Activated naive CD4-positive, alpha-beta T cell treated with anti-CD3 and anti-CD28 coated beads, Interleukin-2, amount 10 ng/mL, durations not matched to agents 7 days and 5 days (primary cell): Measurements from ENCODE around the gene GRAP.

Source experiments
- CTCF ChIA-PET: fragments of 350-600 bp; sonication (Branson Sonifier 250); formaldehyde crosslinking; loops from one replicate; lab custom pipeline; 2021; ENCODE audit warnings: antibody characterized with exemption; lab: Charles Lee
- DNase-seq: peaks from one replicate; pipeline ENCODE4 v3.0.0-alpha.2; 2020
- H3K27ac Mint-ChIP-seq: one replicate; pipeline ENCODE4 v1.8.0; 2021; ENCODE audit warnings: mild to moderate bottlenecking, moderate library complexity, mixed read lengths
- H3K27me3 Mint-ChIP-seq: one replicate; pipeline ENCODE4 v1.8.0; 2021; ENCODE audit warnings: mild to moderate bottlenecking, mixed read lengths
- H3K36me3 Mint-ChIP-seq: one replicate; pipeline ENCODE4 v1.8.0; 2021; ENCODE audit warnings: mixed read lengths
- H3K4me1 Mint-ChIP-seq: one replicate; pipeline ENCODE4 v1.8.0; 2021; ENCODE audit warnings: mixed read lengths
- H3K4me3 Mint-ChIP-seq: one replicate; pipeline ENCODE4 v1.8.0; 2021; ENCODE audit warnings: mild to moderate bottlenecking, moderate library complexity, mixed read lengths
- H3K9me3 Mint-ChIP-seq: one replicate; pipeline ENCODE4 v1.8.0; 2021; ENCODE audit warnings: mixed read lengths

GRAP gene

DNA sequence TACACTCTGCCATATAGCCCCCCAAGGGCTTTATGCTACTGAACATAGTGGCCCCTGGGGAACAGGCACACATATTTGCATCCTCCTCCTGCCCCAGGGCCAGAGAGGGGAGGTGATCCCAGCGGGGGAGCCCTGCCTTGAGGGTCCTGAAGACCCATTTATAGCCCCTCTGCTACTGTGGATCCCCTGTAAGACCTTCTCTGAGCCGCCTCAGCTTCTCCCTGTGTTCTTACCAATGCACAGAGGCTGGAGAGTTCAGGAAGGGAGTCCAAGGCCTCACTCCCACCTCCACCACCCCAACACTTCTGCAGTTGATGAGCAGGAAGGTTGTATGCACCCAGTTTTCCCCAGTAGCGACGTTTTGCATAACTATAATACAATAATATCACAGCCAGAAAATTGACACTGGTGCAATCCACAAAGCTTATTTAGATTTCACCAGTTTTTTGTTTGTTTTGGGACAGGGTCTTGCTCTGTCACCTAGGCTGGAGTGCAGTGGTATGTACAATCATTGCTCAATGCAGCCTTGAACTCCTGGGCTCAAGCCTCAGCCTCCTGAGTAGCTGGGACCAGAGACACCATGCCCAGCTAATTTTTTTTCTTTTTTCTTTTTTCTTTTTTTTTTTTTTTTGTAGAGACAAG is 40.8 kb downstream of the GRAP start:
- H3K4me1 Mint-ChIP-seq = peaks cover 36% of the 10 kb centered on the region
- H3K27ac Mint-ChIP-seq = peak overlapping the region; percentile 6
- H3K36me3 Mint-ChIP-seq = no peaks in the 10 kb centered on the region
- no peak for DNase-seq
- H3K27me3 Mint-ChIP-seq = peaks cover 41% of the 10 kb centered on the region
- peak overlapping the region; percentile 56 for H3K4me3 Mint-ChIP-seq
- CTCF ChIA-PET = no interaction called here
- no peaks in the 10 kb centered on the region for H3K9me3 Mint-ChIP-seq

DNA sequence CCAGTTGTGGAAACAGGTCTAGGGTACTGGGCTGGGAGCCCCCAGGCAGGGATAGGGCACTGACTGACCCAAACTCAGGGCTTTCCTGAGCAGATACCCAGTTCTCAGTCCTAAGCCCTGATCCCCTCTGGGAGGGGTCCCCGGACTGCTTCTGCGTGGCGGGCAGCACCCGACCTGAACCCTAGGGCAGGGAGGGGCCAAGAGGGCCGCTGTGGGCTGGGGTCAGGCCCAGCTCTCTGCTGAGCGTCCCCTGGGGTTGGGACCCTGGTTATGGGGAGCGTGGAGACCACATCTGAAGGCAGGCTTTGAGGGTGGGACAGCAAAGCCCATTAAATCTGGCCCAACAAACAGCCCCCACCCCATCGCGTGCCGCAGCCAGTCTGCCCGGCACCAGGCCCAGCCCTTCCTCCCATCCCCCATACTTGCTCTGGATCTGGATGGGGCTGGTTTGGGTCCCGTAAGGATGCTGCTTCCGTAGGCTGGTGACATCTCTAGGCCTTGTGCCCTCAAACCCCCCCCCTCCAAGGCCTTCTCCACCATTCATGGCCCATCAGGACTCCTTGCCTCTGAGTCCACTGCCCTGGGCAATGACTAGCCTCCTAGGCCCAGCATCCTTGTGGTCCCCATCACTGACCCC is 41.5 kb downstream of the GRAP start:
- peaks cover 36% of the 10 kb centered on the region for H3K4me1 Mint-ChIP-seq
- CTCF ChIA-PET = interaction anchor here (1.2 kb wide), 1 partner anchor 146 kb away, joined by 3 read pairs; no protein-coding TSS in a partner anchor
- no peak for DNase-seq
- peak overlapping the region; percentile 6 for H3K27ac Mint-ChIP-seq
- H3K4me3 Mint-ChIP-seq = peak overlapping the region; percentile 56
- H3K27me3 Mint-ChIP-seq = peaks cover 35% of the 10 kb centered on the region
- H3K9me3 Mint-ChIP-seq = no peaks in the 10 kb centered on the region
- no peaks in the 10 kb centered on the region for H3K36me3 Mint-ChIP-seq

DNA sequence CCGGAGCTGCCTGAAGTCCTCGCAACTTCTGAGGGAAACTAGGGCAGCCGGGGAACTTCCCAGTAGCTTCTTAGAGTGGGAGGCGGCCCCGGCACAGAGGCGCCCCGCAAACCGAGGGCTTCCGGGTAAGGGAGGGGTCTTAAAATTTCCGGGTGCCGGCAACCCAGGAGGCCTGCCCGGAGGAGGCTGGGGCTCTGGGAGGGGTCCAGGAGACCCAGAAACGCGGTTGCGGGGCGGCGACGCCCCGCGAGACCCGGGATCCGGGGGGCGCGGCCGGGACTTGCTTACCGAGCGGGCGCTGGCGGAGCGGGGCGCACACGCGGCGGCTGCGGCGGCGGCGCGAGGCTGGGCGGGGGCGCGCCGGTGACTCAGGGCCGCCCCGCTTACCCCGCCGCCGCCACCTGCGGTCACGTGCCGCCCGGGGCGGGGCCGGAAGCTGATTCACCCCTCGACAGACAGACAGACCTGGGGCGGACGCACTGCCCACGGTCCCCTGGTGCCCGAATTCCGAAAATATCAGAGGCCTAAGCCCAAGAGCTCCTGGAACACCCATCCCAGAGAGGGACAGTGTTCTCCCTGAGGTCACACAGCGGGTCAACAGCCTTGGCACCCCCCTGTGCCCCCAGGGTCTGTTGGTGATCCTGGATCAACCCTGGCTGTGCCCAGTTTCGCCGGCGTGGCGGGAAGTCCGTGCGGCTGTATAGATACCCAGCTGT is 42.2 kb downstream of the GRAP start, which contains the start of gene FAM83G:
TSS of gene FAM83G (minus strand) at position 344 of the 716 bp plus-strand sequence. CDS start 723 bp downstream, outside the sequence.
- peak; percentile 84 for DNase-seq
- no peaks in the 10 kb centered on the region for H3K9me3 Mint-ChIP-seq
- H3K27ac Mint-ChIP-seq = peak within 1 kb of the TSS; percentile 80
- no peaks in the 10 kb centered on the region for H3K36me3 Mint-ChIP-seq
- peaks cover 28% of the 10 kb centered on the region for H3K27me3 Mint-ChIP-seq
- peaks cover 36% of the 10 kb centered on the region for H3K4me1 Mint-ChIP-seq
- peak within 1 kb of the TSS; percentile 90 for H3K4me3 Mint-ChIP-seq
- CTCF ChIA-PET = interaction anchor here (1.2 kb wide), 1 partner anchor 146 kb away, joined by 3 read pairs; no protein-coding TSS in a partner anchor

DNA sequence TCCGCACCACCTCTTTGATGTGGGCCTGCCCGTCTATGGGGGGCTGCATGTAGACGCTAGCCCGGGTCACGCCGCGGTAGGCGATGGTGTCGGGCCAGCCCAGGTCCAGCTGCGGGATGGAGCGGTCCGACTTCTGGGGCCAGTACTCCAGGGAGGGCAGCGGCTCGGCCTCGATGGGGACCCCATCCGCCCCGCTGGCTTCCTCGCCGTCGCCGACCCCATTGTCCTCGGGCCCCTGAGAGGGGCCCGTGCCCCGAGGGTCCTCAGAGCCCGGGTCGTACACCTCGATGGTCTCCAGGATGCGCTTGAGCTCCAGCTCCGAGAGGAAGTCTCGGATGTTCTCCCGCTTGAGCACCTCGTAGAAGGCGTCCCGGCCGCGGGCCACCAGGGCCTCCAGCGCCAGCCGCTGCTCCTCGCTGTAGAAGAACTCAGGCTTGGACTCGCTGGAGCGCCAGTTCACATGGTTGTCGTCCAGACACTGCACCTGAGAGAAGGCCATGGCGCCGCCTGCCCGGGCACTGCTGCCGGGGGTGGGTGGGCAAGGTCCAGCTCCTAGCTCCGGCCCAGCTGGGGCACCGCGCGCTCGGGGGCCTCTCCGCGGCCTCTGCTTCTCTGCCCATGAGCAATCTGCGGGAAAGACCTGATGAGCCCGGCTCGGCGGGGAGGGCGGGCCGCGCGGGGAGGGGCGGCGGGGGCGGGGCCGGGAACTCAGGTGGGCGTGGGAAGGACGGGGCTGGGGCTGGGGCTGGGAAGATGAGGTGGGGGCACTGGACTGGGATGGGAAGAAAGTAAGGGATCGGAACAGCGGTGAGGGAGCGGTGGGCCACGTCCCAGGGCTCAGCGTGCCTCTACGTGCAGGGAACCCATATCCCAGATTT is 43.0 kb downstream of the GRAP start:
- H3K36me3 Mint-ChIP-seq = no peaks in the 10 kb centered on the region

DNA sequence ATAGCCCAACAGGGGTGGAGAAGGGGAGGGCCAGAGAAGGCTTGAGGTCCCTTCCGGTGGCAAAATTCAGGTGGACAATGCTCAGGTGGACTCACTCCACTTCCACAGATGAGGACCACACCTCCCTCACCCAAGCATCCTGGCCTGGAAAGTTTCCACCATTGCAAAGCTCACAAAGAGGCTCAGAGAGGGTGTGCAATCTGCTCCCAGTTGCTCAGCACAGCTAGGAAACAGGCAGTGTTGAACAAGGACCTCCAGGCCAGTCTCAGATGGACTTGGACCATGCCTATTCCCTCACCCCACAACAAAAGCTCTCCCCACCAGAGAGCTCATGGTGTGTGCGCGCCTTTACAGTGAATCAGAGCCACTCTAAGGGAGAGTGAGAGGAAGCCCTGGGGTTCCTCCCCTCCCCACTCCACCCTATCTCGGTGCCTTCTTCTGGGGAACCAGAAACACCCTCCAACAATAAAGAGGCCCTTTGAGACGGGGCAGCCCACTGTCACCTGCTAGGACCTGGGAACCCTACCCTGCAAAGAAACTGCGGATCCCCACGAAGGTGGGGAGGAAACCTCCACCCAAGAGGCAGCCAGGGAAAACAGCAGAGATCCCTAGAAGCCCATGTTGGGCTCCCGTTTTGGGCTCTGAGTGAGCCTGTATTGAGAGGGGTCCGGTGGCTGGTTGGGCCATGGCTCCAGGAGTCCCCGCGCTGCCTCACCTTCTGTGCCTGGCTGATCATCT is 43.8 kb downstream of the GRAP start:
- no peaks in the 10 kb centered on the region for H3K36me3 Mint-ChIP-seq
- CTCF ChIA-PET = interaction anchor here (1.8 kb wide), 1 partner anchor 42 kb away, joined by 9 read pairs; no protein-coding TSS in a partner anchor
- peak overlapping the region; percentile 90 for H3K4me3 Mint-ChIP-seq
- peaks cover 18% of the 10 kb centered on the region for H3K27me3 Mint-ChIP-seq
- peak; percentile 38 for DNase-seq
- no peaks in the 10 kb centered on the region for H3K9me3 Mint-ChIP-seq
- peaks cover 36% of the 10 kb centered on the region for H3K4me1 Mint-ChIP-seq
- peak overlapping the region; percentile 49 for H3K27ac Mint-ChIP-seq

More for the DNA sequence above, 43.0 kb downstream of the GRAP start:
- CTCF ChIA-PET = interaction anchor here (1.2 to 1.8 kb wide), 2 partner anchors 43 to 145 kb away, joined by 3 to 9 read pairs; no protein-coding TSS in a partner anchor
- Mint-ChIP-seq H3K9me3 (no peaks in the 10 kb centered on the region), H3K4me1 (peaks cover 36% of the 10 kb centered on the region), H3K27me3 (peaks cover 20% of the 10 kb centered on the region), H3K27ac (peak overlapping the region; percentile 80), H3K4me3 (peak overlapping the region; percentile 90)
- DNase-seq = peak; percentile 58

DNA sequence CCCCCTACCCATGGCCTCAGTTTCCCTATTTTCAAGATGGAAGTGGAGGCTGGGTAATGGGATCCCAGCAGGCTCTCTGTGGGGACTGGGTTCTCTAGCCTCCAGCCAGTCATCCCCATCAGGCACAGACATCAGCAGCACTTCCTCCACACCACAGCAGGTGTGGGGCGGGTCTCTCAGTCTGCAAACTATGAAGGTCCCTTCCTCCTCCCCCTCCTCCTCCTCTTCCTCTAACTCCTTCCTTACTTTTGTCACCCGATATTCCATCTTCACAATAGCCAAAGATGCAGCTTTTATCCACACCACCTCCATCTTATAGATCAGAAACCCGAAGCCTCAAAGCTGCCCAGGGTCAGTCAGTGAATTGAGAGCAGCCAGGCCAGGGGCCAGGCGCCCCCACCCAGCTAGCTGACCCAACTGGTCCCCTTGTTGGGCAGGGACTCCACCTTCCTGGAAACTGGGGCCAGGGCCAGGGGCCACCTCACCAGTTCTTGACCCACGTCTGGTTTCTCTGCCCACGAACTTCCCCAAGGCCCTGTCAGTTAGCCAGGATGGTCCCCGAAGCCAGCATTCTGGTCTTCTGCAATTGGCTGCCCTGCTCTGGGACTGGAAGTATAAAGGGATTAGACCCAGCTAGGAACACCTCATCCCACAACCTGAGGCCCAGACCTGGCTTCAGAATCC is 44.7 kb downstream of the GRAP start:
- DNase-seq = no peak
- Mint-ChIP-seq H3K4me3 (peak overlapping the region; percentile 90), H3K27ac (no peak overlapping the region), H3K36me3 (peaks cover 1% of the 10 kb centered on the region), H3K4me1 (peaks cover 36% of the 10 kb centered on the region), H3K9me3 (no peaks in the 10 kb centered on the region), H3K27me3 (peaks cover 10% of the 10 kb centered on the region)
- CTCF ChIA-PET = interaction anchor here (1.0 to 1.8 kb wide), 3 partner anchors 11 to 41 kb away, joined by 3 to 9 read pairs (median 5); no protein-coding TSS in a partner anchor

DNA sequence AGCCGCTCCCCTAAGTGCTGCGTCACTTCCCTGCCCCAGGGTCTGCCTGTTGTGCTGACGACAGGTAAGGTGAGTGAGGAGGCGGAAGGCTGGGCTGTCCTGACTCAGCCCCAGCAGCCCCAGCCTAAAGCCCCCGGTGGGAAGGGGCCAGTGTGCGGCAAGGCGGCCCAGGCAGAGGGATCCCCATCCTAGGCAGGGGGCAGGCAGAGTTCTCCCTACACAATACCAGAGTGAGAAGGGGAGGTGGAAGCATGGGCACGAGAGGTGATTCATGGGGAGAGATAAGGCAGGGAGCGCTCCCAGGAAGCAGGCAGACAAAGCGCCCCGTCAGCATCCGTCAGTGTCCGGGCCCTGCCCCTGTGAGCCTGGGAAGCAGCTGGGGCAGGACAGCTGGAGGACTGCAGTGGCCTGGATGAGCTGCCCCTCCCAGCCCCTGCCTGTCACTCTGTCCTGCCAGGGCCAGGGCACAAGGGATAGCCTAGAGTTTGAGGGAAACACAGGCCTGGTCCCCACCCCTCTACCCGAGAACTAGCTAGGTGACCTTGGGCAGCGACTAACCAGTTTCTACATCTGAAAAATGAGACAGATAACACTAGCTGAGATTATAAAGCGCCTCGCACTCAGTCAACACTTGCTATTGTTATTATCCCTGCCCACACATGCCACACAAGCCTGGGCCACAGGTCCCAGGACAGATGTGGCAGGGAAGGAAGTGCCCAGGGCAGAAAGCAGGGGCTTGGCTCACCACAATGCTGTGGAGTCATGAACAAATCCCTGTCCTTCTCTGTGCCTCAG is 46.0 kb downstream of the GRAP start:
- peaks cover 12% of the 10 kb centered on the region for H3K36me3 Mint-ChIP-seq
- DNase-seq = no peak
- CTCF ChIA-PET = interaction anchor here (1.0 to 1.4 kb wide), 2 partner anchors 9 to 40 kb away, joined by 3 to 5 read pairs; no protein-coding TSS in a partner anchor
- peaks cover 36% of the 10 kb centered on the region for H3K4me1 Mint-ChIP-seq
- H3K9me3 Mint-ChIP-seq = peaks cover 5% of the 10 kb centered on the region
- H3K4me3 Mint-ChIP-seq = no peak overlapping the region
- H3K27me3 Mint-ChIP-seq = peaks cover 4% of the 10 kb centered on the region
- peak overlapping the region; percentile 37 for H3K27ac Mint-ChIP-seq

DNA sequence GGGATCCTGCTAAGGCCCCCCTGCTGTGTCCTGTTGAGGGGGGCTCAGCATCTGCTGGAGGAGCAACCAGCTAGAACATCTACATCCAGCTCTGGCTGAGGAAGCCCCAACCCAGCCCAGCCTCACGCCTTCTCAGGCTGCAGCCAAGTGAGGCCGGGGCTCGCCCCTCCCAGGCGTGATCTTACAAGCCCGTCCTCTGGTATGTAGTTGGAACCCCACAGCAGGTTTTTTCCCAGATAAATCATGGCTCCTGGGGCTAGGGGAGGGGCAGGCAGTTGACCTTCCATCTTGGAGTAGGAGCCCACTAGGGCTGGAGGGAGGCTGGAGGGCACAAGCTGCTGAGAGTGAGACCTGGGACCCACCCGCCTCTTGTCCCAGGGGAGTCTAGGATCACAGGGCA is 46.8 kb downstream of the GRAP start:
- peaks cover 17% of the 10 kb centered on the region for H3K36me3 Mint-ChIP-seq
- H3K27me3 Mint-ChIP-seq = no peaks in the 10 kb centered on the region
- no peak for DNase-seq
- CTCF ChIA-PET = no interaction called here
- no peak overlapping the region for H3K4me3 Mint-ChIP-seq
- H3K4me1 Mint-ChIP-seq = peaks cover 35% of the 10 kb centered on the region
- no peak overlapping the region for H3K27ac Mint-ChIP-seq
- H3K9me3 Mint-ChIP-seq = peaks cover 10% of the 10 kb centered on the region

DNA sequence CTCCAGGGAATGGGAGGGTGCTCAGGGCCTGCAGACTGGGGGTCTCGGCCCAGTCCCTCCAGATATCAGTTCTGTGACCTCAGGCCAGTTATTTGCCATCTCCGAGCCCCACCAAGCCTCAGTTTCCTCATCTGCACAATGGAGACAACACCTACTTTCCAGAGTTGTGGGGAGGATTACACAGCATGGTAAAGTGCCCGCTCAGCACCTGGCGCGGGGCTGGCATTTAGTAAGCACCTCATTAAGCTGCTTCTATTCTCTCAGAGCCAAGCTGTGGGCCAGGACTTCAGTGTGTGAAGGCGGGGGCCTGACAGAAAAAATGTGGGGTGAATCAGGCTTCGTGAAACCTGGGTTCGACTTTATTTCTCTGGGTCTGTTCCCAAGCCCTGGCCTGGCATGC is 47.4 kb downstream of the GRAP start:
- Mint-ChIP-seq H3K27me3 (no peaks in the 10 kb centered on the region), H3K27ac (no peak overlapping the region), H3K9me3 (peaks cover 12% of the 10 kb centered on the region), H3K4me1 (peaks cover 32% of the 10 kb centered on the region), H3K4me3 (no peak overlapping the region), H3K36me3 (peaks cover 19% of the 10 kb centered on the region)
- CTCF ChIA-PET = no interaction called here
- DNase-seq = no peak

DNA sequence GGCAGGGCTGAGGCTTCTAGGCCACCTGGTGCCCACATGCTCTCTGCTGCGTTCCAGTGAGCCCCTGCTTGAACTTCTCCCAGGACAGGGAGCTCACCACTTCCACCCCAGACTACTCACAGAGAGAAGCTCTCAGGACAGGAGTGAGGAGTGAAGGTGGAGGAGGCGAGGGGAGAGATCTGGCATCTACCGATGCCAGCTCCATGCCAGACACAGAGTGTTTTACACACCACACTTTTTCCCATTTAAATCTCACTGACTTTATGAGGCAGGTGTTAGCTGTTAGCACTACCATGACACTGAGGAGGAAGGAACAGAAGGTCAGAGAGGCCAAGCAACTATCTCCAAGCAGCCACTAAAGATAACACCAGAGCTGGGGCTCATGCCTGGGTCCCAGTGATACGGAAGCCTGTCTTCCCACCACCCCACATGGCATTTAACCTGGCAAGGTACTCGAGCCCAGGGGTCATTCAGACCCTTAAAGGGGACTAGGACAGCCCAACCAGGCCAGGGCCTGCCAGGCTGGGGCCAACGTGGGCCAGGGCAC is 49.0 kb downstream of the GRAP start:
- peaks cover 12% of the 10 kb centered on the region for H3K9me3 Mint-ChIP-seq
- CTCF ChIA-PET = interaction anchor here (1.2 kb wide), 1 partner anchor 37 kb away, joined by 4 read pairs; no protein-coding TSS in a partner anchor
- H3K27ac Mint-ChIP-seq = peak overlapping the region; percentile 38
- peaks cover 26% of the 10 kb centered on the region for H3K36me3 Mint-ChIP-seq
- peaks cover 32% of the 10 kb centered on the region for H3K4me1 Mint-ChIP-seq
- DNase-seq = no peak
- no peak overlapping the region for H3K4me3 Mint-ChIP-seq
- peaks cover 1% of the 10 kb centered on the region for H3K27me3 Mint-ChIP-seq

DNA sequence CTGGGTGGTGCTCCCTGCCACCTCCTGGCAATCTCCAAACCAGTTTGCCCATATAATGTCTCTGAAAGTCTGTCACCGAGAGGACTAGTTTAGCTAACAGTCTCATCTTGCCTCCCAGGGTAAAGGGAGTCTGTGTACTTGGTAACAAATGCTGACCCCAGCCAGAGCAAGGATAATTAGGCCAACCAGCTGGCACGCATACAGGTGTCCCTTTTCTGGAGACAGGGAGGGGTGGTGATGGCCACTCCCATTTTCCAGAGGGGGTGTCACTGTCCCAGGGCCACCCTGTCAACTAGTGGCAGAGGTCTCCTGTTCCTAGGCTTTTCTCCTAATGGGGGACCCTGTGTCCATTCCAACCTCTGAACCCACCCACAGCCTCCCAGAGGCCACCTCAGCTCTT is 50.3 kb downstream of the GRAP start:
- no peak for DNase-seq
- Mint-ChIP-seq H3K27me3 (peaks cover 7% of the 10 kb centered on the region), H3K9me3 (peaks cover 12% of the 10 kb centered on the region), H3K36me3 (peaks cover 26% of the 10 kb centered on the region), H3K27ac (no peak overlapping the region), H3K4me1 (peaks cover 27% of the 10 kb centered on the region), H3K4me3 (no peak overlapping the region)
- CTCF ChIA-PET = no interaction called here

DNA sequence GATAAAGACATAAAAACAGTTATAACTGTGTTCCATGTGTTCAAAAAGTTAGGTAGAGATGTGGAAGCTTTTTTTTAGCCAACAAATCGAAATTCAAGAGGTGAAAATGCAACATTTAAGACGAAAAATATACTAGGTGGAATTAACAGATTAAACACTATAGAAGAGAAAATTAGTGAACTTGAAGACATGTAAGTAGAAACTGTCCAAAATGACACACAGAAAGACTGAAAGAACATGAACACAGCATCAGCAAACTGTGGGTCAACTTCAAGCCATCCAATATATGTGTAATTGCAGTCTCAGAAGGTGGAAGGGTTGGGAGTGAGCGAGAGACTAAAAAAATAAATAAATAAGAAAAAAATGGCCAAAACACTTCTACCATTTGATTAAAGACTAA is 51.5 kb downstream of the GRAP start:
- Mint-ChIP-seq H3K27me3 (peaks cover 7% of the 10 kb centered on the region), H3K9me3 (peaks cover 12% of the 10 kb centered on the region), H3K4me3 (no peak overlapping the region), H3K36me3 (peaks cover 26% of the 10 kb centered on the region), H3K27ac (no peak overlapping the region), H3K4me1 (peaks cover 24% of the 10 kb centered on the region)
- no peak for DNase-seq
- CTCF ChIA-PET = no interaction called here
